ENCODE results near the gene STX11.

STX11 gene

DNA sequence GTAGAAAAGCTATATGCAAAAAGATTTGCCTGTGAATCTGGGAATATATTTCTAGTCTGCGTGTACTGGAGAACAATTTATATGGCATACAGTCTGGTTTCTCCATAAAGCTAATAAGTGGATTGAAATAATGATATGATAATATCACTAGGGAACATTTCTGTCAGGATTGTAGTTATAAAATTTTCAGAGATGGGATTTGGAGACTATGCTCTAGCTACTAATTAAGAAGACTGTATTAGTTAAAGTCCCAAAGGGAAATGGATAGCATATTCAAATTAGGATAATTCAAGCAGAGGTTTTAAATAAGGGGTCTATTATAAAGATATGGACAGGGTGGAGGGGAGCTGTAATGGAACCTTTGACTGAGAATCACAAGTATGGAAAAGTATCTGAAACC is 7.2 kb upstream of the STX11 start:
- DNase-seq: no peak

DNA sequence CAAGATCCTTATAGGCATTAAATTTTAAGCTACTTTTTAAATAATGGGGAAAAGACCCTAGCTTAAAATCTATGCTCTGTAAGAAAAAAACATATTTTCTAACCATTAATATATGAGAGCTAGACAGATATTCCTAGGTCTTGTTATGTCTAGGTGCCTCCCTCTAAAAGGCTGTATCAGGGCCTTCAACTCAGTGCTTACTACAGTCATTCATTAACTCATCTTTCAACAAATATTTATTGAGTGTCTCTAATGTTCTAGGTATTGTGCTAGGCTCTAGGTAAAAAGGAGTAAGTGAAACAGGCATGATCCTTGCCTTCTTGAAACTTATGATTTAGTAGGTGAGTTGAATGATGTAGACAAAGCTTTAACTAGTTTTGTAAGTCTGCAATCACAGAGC is 6.4 kb upstream of the STX11 start:
- no peak for DNase-seq

DNA sequence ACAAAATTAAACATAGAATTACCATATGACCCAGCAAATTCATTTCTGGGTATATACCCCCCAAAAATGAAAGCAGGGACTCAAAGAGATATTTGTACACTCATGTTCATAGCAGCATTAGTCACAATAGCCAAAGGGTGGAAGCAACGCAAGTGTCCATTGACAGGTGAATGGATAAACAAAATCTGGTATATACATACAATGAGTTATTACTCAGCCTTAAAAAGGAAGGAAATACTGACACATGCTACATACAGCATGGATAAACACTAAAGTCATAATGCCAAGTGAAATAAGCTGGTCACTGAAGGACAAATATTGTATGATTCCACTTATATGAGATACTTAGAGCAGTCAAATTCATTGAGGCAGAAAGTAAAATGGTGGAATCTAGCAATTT is 5.3 kb upstream of the STX11 start:
- no peak for DNase-seq

DNA sequence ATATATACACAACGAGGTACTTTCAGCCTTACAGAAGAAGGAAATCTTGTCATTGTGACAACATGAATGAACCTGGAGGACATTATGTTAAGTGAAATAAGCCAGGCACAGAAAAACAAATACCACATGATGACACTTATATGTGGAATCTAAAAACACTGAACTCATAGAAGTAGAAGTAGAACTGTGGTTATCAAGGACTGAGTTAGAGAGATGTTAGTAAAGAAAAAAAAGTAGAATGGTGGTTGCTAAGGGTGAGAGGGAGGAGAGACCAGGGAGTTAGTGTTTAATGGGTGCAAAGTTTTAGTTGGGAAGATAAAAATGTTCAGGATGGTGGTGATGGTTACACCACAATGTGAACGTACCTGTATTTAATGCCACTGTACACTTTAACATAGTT is 4.8 kb upstream of the STX11 start:
- DNase-seq: no peak

DNA sequence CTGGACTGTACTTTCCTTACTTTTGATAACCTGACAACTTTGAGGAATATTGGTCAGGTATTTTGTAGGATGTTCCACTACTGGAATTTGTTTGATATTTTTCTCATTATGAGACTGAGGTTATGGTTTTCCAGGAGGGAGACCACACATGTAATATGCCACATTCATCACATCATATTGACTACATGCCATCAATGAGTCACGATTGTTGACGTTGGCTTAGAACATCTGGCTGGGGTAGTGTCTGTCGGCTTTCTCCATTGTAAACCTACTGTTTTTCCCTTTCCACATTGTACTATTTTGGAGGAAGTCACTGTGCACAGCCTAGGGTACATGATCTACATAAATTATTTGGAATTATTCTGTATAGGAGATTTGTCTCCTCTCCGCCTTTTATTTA is 1.4 kb upstream of the STX11 start:
- DNase-seq: no peak

DNA sequence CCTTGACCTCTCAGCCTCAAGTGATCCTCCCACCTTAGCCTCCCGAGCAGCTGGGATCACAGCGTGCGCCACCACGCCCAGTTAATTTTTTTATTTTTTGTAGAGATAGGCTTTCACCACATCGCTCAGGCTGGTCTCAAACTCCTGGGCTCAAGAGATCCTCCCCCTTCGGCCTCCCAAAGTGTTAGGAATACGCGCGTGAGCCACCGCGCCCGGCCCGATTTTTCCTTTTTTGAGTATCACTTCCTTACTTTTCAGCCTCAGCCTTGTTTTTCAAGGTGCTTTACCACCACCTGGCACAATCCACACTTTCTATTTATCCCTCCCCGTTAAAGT is 791 bp upstream of the STX11 start:
- no peak for DNase-seq

DNA sequence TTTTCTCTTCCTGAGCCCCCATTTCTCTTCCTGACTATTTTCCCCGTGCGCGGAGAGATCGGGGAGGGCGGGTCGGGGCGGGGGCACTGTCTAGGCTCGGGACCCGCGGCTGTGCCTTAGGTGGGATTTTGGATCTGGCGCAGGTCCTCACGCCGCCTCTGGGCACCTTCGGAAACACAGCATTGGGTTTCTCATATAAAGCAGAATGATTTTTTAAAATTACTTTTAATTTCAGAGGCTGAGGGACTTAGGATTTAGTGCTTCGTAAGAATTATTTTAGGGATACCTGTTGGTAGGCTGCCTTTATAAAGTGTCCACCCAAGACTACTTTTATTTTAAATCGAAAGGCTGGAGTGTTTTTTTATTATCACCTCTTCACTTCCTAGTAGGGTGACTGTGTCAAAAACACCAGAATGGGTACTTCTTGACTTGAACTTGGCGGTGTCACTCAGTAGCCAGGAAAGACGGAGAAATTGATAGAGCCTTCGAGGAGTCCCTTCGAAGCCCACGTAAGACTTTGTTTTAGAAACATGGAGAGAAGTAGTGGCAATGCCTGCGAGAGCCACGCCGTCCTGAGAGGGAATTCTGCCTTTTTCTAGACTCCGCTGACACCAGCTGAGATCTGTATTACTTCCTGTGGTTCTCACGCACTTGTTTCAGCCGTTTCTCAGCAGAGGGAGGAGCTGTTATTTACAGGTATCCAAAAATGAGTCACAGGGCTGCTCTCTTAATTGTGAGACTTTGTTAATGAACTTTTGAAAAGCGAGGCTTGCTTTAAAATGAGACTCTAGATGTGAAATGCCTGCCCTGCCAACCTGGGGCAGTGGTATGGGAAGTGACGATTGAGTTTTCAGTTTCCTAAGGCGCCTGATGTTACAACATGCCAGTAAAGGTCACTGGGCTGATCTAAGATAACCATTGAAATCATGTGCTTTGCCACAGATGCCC is 667 bp downstream of the STX11 start:
- DNase-seq: no peak

DNA sequence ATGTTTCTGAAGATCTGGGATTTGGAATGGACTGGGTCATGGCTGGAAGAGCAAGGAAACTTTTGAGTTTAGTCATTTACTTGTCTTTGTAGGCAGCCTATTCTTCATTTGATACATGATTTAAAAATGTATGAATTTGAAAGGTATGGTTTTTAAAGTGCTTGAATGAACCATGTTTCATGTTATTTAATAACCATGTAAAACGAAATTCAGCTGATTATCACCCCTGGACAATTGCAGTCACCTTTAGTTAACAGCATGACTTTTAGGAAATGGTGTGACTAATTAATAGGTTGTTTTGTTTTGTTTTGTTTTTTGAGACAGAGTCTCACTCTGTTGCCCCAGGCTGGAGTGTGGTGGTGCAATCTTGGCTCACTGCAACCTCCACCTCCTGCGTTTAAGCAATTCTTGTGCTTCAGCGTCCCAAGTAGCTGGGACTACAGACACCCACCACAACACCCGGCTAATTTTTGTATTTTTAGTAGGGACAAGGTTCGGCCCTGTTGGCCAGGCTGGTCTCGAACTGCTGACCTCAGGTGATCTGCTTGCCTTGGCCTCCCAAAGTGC is 2.1 kb downstream of the STX11 start:
- DNase-seq: no peak

DNA sequence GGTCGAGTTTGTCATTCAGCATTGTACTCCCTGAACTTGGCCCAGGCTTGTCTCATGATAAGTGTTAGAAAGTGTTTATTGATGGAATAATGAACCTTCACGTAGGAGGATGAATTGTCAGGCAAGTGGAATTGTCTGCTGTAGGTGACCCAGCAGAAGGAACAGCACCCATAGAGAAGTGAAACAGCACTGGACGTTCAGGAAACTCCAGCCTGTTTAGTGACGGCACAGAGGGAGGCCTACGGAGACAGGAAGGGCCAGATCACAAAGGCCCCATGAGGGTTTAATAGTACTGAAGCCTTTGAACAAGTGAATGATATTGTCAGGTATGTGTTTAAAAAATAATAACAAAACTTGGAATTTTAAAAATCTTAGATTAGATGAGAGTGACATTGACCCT is 2.9 kb downstream of the STX11 start:
- no peak for DNase-seq

DNA sequence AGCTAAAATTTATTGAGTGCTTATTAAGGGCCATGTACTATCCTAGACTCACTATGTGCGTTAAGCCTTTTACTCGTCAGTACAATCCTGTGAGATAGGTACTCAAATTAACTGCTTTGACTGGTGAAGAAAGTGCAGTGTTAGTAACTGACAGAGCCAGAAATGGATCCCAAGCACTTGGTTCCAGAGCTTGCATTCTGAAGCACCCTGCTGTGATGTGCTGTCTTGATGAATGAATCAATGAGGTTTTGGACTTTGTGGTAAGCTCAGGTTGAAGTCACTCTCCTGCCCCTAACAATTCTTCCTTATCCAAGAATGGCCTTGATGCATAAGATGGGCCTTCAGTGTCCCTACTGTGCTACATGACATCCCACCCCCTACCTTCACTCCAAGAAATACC is 3.7 kb downstream of the STX11 start:
- no peak for DNase-seq

DNA sequence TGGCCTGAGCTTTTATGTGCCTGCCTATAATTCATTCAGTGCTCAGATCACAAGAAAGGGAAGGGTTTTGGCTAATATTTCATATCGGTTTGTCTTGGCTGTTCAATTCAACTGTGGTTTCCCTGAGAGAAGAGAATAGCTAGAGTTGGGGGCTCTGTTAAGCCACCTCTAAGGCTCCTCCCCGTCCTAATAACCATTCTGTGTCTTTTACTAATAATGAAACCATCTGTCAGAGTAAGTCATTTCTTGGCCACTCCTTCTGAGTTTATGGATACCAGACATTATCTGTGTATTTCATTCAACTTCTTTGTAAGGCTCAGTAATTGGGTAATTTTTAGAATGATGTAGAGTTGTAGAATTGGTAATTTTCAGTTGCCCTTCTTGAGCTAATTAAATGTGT is 5.2 kb downstream of the STX11 start:
- no peak for DNase-seq

DNA sequence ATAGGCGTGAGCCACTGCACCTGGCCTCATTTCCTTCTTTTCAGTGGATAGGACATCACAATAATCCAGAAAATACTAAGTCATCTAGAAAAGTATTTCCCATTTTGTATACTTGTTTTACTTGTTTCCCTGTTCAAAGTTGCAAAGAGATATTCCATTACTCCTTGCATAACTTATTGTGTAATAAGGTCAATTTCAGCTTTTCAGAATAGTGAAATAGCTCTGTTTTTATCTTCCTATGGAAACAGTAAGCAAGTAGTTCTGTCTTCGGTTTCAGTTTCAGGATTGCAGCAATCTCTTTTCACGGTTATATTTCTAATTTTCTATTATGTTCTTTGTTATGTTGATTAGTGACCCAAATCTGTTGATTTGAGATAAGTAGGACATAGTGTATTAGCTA is 6.0 kb downstream of the STX11 start:
- no peak for DNase-seq

DNA sequence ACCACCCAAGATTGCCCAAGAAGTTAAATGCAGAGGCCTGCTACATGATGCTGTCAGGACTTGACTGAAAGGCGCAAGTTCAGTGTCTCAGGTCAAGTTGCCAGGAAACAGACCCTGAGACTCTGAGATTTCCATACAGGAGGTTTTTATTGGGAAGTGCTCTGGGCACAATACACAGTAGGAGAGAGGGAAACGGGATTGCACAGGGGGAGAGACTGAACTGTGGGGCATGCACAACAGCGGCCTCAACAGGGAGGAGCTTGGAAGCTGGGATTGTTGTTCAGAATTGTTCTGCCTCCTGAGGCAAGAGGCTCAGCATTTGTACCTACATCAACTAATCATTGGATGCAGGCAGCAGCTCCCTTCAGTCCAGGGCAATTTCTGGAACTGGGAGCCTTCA is 6.7 kb downstream of the STX11 start:
- DNase-seq: no peak

DNA sequence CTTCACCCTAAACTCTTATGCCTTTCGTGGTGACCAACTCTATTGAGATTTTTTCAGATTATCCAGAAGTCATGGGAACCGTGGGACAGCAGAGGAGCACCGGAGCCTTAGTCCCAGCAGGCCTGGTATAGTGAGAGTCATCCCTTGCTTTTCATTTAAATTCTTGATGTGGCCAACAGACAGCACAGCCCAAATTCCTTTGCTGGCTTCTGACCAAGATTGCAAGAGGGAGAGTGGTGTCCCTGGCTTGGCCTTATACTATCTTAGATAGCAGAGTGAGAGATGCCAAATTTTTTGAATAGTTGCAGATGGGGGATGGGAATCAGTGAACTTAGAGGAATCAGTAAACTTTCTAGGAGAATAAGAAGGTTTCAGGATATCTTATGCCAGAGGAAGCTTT is 7.8 kb downstream of the STX11 start:
- no peak for DNase-seq

DNA sequence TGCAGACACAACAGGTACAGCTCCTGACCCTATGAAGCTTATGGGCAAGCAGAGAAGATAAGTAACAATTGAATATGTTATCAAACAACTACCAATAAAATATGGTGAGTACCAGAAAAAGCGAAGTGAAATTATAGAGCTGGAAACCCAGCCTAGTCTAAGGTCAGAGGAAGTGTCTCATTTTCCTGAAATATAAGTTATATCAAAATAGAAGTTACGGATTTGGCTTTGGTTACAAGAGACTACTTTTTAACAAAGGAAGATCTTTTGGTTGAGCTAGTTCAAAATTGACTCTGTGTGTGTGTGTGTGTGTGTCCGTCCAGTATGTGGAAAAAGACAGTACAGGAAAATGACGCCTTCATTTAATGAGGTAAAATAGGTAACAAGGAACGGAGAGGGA is 8.9 kb downstream of the STX11 start:
- DNase-seq: no peak

DNA sequence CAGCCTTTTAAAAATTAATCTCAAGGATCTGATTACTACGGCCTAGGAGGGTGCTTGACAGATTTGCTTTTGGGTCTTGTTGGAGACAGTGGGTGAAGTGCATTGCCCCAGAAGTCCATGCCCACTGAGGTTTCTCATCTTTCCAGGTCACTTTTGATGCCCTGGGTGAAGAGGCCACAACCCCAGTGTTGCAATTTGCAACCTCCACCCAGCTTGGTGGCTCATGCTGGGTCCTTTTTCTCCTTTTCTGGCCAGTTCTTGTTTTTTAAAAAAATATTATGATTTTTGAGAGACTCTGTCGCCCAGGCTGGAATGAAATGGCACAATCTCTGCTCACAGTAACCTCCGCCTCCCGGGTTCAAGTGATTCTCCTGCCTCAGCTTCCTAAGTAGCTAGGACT is 9.4 kb downstream of the STX11 start:
- no peak for DNase-seq

DNA sequence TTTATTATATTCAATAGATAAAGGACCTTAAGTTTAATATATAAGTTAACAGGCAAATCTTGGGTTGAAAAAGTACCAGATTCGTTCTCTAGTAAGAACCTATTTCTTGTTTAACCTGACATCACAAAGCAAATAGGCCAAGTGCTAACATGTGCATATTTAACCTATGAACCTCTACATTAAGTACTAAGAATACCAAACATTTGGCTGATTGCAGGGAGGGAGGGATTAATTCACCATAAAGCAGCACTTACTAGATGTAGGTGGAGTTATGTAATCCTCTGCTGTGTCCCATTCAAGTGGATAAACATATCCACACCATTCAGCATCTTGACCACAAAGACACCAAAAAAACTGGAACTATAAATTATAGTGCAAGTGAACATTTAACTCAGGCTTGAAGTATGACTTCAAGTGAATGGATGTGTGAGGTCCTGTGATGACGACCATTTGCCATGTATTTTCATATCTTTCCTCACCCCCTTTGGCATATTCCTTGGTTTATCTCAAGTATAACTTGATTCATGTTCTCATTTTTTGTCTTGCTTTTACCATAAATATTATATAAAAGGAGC is 10.2 kb downstream of the STX11 start:
- no peak for DNase-seq

DNA sequence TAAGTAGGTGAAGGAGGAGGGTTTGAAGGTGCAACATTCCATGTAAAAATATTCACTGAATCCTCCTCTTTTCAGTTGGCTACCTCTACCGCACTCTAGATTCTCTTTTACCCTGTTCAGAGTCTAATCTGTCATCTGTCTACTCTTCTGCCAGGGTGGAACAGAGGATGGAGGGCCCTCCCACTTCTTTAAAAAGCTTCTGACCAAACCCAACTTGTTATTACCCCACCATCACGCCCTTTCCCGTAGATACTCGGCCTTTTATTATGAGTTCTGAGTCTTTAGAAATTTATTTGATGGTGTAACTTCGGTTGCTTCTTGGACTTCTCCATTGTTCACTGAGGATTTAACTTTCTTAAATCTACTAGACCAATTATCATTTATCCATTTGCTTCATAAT is 11.7 kb downstream of the STX11 start:
- no peak for DNase-seq

DNA sequence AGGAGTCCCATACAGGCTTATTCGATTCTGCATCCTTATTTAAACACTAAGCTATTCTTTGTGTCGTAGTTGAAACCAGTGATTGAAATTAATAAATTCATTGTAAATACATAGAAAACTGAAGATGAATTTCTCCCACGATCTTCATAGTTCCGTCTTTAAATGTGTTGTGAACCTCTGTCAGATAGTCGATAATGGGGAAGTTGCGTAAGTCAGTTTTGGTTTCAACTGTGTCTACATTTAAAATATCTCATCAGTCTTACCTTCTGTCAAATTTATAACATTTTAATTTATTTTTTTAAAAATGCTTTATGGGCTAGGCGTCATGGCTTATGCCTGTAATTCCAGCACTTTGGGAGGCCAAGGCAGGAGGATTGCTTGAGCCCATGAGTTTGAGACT is 12.7 kb downstream of the STX11 start:
- DNase-seq: no peak

DNA sequence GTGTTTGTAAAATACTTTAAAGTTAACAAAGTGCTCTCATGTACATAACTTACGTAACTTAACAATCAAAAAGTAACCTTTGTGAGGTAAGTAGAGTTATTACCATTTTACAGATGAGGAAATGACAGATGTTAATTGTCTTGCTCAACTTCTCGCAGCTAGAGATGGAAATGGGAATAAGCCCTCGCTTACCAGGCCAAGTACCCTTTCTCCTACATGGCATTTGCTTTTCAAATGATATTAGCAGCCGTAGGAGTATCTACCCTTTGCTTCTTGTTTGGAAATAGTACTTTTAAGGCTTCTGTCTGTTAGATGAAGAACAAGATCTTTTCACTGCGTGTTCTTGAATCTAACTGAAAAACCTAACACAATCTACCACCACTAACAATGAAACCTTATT is 15.5 kb downstream of the STX11 start:
- DNase-seq: no peak

DNA sequence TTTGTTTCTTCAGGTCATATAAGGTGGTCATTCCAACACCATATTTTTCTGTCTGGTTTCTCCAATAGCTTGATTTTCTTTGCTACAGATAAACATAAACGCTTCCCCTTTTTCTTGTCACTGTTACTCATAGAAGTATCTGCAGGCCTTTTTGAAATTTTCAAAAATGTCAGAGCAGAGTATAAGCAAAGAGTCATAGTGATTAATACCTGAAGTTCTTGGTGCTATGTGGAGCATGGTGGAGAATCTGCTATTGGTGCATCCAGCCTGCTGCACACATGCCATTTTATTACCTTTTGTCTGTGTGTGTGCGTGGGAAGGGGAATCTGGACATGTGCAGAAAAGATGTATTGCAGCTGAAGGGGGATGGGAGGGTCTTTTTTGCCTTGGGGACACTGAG is 19.7 kb downstream of the STX11 start:
- no peak for DNase-seq

DNA sequence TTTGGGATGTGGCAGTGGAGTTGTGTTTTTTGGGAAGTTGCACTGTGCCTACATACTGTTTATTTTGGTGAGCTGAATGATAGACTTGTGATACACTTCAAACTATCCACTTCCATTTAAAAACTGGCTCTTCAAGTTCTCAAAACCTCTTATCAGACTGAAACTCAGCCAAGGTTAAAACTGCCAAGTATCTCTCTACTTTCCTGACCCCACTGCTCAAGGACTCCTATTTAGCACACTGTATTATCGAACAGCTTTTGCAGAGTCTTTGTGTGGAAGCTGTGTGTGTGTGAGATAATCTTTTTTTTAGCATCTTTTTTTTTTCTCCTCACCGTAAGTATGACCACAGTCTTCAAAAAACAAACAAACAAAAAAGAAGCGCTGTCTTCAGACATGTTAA is 21.1 kb downstream of the STX11 start:
- no peak for DNase-seq

DNA sequence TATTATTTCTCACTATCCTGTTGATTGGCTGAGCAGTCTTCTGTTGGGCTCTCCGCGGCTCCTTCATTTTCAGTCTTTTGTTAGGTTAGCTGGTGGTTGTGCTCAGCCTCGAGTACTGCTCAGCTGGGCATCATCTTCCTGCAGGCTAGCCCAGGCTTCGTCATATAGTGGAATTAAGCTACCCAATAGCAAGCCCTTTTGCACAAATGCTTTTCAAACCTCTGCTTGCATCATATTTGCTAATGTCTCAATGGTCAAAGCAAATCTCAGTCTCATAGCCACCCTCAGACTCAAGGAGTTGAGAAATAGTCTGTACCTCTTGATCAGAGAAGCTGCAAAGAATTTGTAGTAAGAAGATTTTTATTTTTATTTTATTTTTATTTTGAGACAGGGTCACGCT is 23.7 kb downstream of the STX11 start:
- no peak for DNase-seq

DNA sequence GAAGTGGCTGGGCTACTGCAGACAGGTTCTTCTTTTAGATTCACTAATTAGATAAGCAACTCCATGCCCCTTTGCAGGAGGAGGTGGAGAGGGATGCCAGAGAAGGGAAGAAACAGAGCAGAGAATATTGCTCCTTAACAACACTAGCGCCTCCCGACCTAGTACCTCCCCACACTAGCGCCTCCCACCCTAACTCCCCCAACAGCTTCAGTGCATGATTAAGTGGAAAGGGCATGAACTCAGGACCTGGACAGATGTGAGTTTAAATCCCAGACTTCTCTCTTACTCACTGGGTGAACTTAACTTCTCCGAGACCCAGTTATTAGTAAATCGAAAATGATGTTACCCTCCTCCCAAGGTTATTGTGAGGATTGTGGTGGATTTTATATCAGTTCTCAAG is 25.7 kb downstream of the STX11 start:
- DNase-seq: no peak

DNA sequence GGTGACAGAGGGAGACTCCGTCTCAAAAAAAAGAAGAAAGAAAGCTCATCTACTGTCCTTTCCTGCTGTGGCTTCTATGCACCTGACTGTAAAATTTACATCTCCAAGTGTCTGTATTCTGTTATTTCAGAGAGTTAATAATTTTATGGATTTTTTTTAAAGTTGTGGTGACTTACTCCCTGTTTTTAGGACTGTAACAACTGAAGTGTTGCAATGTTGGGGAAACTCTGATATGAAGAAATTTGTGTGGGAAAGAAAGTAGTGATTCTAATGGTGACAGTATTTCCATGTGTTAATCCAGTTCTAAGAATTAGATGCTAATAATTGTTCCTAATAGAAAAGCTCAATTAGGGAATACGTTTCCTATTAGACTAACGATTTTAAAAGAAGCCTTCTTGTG is 27.4 kb downstream of the STX11 start:
- no peak for DNase-seq
